ENCODE data around the gene FGFR2. TPM values are rescaled to one million over a fixed set of nuclear protein-coding genes. Genes with fewer than 3 reads are reported as not detected.

FGFR2 gene
- total and polyA plus RNA-seq, 2 donors (not counting 3 experiments of a cell fraction or from before 2014, with no cell fraction given) = 0.06 TPM; not detected in 1

GRCh38 chr10:121526801-121527221, 71.4 kb downstream of the FGFR2 start:
- TF ChIP-seq MYC (IDR thresholded peaks at IDR 0.05; ENCODE audit: low read depth, low read length) = no peak
- no peak for TF ChIP-seq POLR2AphosphoS5 (IDR thresholded peaks at IDR 0.05; ENCODE audit: insufficient read depth, low read depth, low read length)
- TF ChIP-seq GATA2 (IDR thresholded peaks at IDR 0.05; ENCODE audit: insufficient read depth, insufficient read length, low read depth, low read length) = no peak
- TF ChIP-seq POLR2A (IDR thresholded peaks at IDR 0.05; ENCODE audit: low read depth, low read length) = no peak
- no peak for TF ChIP-seq JUN (IDR thresholded peaks at IDR 0.05; ENCODE audit: borderline replicate concordance, insufficient read depth, insufficient read length, low read depth)
- no peak for TF ChIP-seq CTCF (IDR thresholded peaks at IDR 0.05; ENCODE audit: extremely low read depth in 1 of 2, insufficient read depth in 1 of 2, low read depth in 1 of 2, low read length in 2 of 2)
- TF ChIP-seq FOS (IDR thresholded peaks at IDR 0.05; ENCODE audit: borderline replicate concordance, insufficient read depth, low read length) = no peak
- no peak for TF ChIP-seq EZH2 (IDR thresholded peaks at IDR 0.05; ENCODE audit: borderline replicate concordance, low read depth, low read length, severe bottlenecking)
- no peak for TF ChIP-seq MAX (IDR thresholded peaks at IDR 0.05; ENCODE audit: insufficient read depth, insufficient read length)
- no peaks in the 10 kb centered on the region for H4K20me1 ChIP-seq (replicated peaks; ENCODE audit: control insufficient read depth, extremely low read depth, insufficient read depth, low read length)
- ChIA-PET CTCF (no interaction called here), POLR2A (no interaction called here)
- BruUV-seq (replicated peaks) = no TSS peak
- H3K4me3 ChIP-seq (replicated peaks in 1 of 3; ENCODE audit: insufficient read depth in 1 of 3, low read depth in 1 of 3, low read length in 3 of 3) = no peak overlapping the region
- DNase-seq (ENCODE audit: low read depth, low spot score) = no peak
- no peak overlapping the region for H3K9ac ChIP-seq (replicated peaks; ENCODE audit: extremely low read depth, insufficient read depth, low read length)
- no peaks in the 10 kb centered on the region for H3K9me1 ChIP-seq (replicated peaks; ENCODE audit: control insufficient read depth, extremely low read depth, insufficient read depth, low read length)
- H3K4me2 ChIP-seq (ENCODE audit: insufficient read depth, low read length) = no peak overlapping the region
- dilution Hi-C loops (cut with MboI; ENCODE audit: extremely low pct_ligation_motif_present, low sequenced_read_pairs) = no loop called here
- no peak overlapping the region for H2AFZ ChIP-seq (ENCODE audit: low read depth, low read length)
- no peak overlapping the region for H3K27ac ChIP-seq (ENCODE audit: insufficient read depth, low read depth, low read length)
- H3K27me3 ChIP-seq (ENCODE audit: control insufficient read depth in 2 of 2, insufficient read depth in 2 of 2, low read length in 2 of 2) = no peaks in the 10 kb centered on the region
- H3K36me3 ChIP-seq (ENCODE audit: control insufficient read depth in 2 of 2, extremely low read depth in 1 of 2, insufficient read depth in 2 of 2, low read length in 2 of 2) = no peaks in the 10 kb centered on the region
- intact Hi-C loops (cut with micrococcal nuclease) = no loop called here
- peaks cover 2% of the 10 kb centered on the region for H3K9me3 ChIP-seq (replicated peaks; ENCODE audit: control insufficient read depth, insufficient read depth, low read length)
- no peaks in the 10 kb centered on the region for H3K79me2 ChIP-seq (ENCODE audit: control insufficient read depth, insufficient read depth, low read length)
- no peaks in the 10 kb centered on the region for H3K4me1 ChIP-seq (ENCODE audit: control insufficient read depth, extremely low read depth, insufficient read depth, low read length)
- FAIRE-seq = no peak
